Measurements from ENCODE around the gene CTSE. TPM values are rescaled to one million over a fixed set of nuclear protein-coding genes. Genes with fewer than 3 reads are reported as not detected.

CTSE gene
- total and polyA plus RNA-seq, 2 of the 8 experiments (the other 6 are each of a cell fraction or from before 2014, with no cell fraction given) = 0.03 TPM; not detected in 1

- Histone ChIP-seq H3K9me3 (ENCODE audit: insufficient read depth in 2 of 2, low read depth in 1 of 2, low read length in 1 of 2) (no peaks in the 10 kb centered on the region), H4K8ac (ENCODE audit: extremely low read depth, insufficient read depth, low read length) (no peak overlapping the region), H2BK15ac (ENCODE audit: low read length) (no peak overlapping the region), H3K27ac (ENCODE audit: low read depth, low read length) (no peak overlapping the region), H3K23me2 (ENCODE audit: low read depth, low read length) (no peaks in the 10 kb centered on the region), H4K5ac (ENCODE audit: insufficient read length, low read depth, low read length) (no peak overlapping the region), H3K23ac (ENCODE audit: insufficient read length) (no peak overlapping the region), H3K27me3 (replicated peaks in 1 of 4; ENCODE audit: control insufficient read depth in 3 of 4, extremely low read depth in 1 of 4, insufficient read depth in 3 of 4, low read length in 3 of 4) (no peaks in the 10 kb centered on the region), H3K56ac (replicated peaks; ENCODE audit: insufficient read length, low read depth, low read length) (no peak overlapping the region), H2BK120ac (replicated peaks; ENCODE audit: low read depth, low read length) (no peak overlapping the region), H2BK20ac (ENCODE audit: low read length) (no peak overlapping the region), H3K79me2 (ENCODE audit: control insufficient read depth in 1 of 2, insufficient read depth in 2 of 2, low read length in 2 of 2) (no peaks in the 10 kb centered on the region), H2AK5ac (ENCODE audit: low read depth, low read length) (no peak overlapping the region), H2BK12ac (ENCODE audit: low read depth, low read length) (no peak overlapping the region), H3K36me3 (ENCODE audit: control insufficient read depth in 2 of 4, insufficient read depth in 4 of 4, low read length in 3 of 4) (no peaks in the 10 kb centered on the region), H3K4me1 (replicated peaks in 1 of 4; ENCODE audit: control insufficient read depth in 3 of 4, insufficient read depth in 4 of 4, low read length in 3 of 4) (peaks cover 0 to 4% (median 1%) of the 10 kb centered on the region in 4 experiments; a peak in 2 of 7 replicates), H3K4ac (replicated peaks; ENCODE audit: insufficient read length, low read depth, low read length) (no peak overlapping the region), H3K4me2 (ENCODE audit: insufficient read depth in 1 of 2, low read depth in 2 of 2, low read length in 2 of 2) (no peak overlapping the region), H2AFZ (ENCODE audit: low read length) (no peak overlapping the region), H2BK5ac (ENCODE audit: low read depth, low read length) (no peak overlapping the region), H4K20me1 (replicated peaks in 1 of 2; ENCODE audit: control insufficient read depth in 1 of 2, insufficient read depth in 2 of 2, low read length in 2 of 2) (no peaks in the 10 kb centered on the region), H4K91ac (replicated peaks; ENCODE audit: insufficient read length, low read length) (no peak overlapping the region), H3K9ac (replicated peaks in 1 of 4; ENCODE audit: extremely low read depth in 1 of 4, low read depth in 3 of 4, low read length in 3 of 4) (no peak overlapping the region), H3K4me3 (ENCODE audit: extremely low read depth in 1 of 4, insufficient read depth in 2 of 4, low read depth in 3 of 4, low read length in 4 of 4) (no peak overlapping the region), H3K79me1 (ENCODE audit: low read depth, low read length) (no peaks in the 10 kb centered on the region), H3K18ac (ENCODE audit: extremely low read depth, low read length) (no peak overlapping the region), H3K14ac (ENCODE audit: insufficient read length) (no peak overlapping the region)
- TF ChIP-seq BRCA1 (IDR thresholded peaks at IDR 0.05; ENCODE audit: low read depth, low read length) (no peak), KDM1A (IDR thresholded peaks at IDR 0.05; ENCODE audit: borderline replicate concordance, low read length) (no peak), ASH2L (IDR thresholded peaks at IDR 0.05; ENCODE audit: low read length) (no peak), CHD2 (IDR thresholded peaks at IDR 0.05; ENCODE audit: low read length) (no peak), YY1 (IDR thresholded peaks at IDR 0.05; ENCODE audit: low read depth, low read length) (no peak), KDM4A (IDR thresholded peaks at IDR 0.05; ENCODE audit: low read depth, low read length, severe bottlenecking) (no peak), SAP30 (IDR thresholded peaks at IDR 0.05; ENCODE audit: insufficient read depth, insufficient replicate concordance, low read length) (no peak), FOSL1 (IDR thresholded peaks at IDR 0.05; ENCODE audit: insufficient read depth, low read depth, low read length) (no peak), BACH1 (IDR thresholded peaks at IDR 0.05; ENCODE audit: low read length) (no peak), BCL11A (IDR thresholded peaks at IDR 0.05; ENCODE audit: low read depth in 2 of 2, low read length in 2 of 2) (no peak), RAD21 (IDR thresholded peaks at IDR 0.05 in 1 of 2, conservative IDR thresholded peaks at IDR 0.05 in 1 of 2; ENCODE audit: low read depth in 2 of 2, low read length in 2 of 2) (no peak), SP1 (IDR thresholded peaks at IDR 0.05; ENCODE audit: low read depth, low read length) (no peak)
- POLR2A ChIA-PET (ENCODE audit: partially characterized antibody) = no interaction called here
- DNase-seq (ENCODE audit: low read depth in 1 of 2, low spot score in 2 of 2) (no peak), FAIRE-seq (no peak)
- WGBS, 2 experiments (ENCODE audit: extremely low coverage in 1 of 2, insufficient coverage in 1 of 2, insufficient read length in 1 of 2, insufficient replicate concordance in 2 of 2, low coverage in 1 of 2, low lambda C conversion rate in 2 of 2, missing lambda C conversion rate in 1 of 2) = 85% methylated on average over 2 of the region's 2 CpGs; no CpG with 5 or more reads in 1 of the 2 experiments
- CTCF ChIA-PET (ENCODE audit: partially characterized antibody) = interaction anchor here (0.6 to 4.5 kb wide), 11 partner anchors 9 to 489 kb away, joined by 3 to 23 read pairs (median 3); partner anchors contain the start of gene RAB7B
Observed at GRCh38 chr1:205990226-205990625, 33.5 kb downstream of the CTSE start.

All from H1 (cell line).